AG04450 (cell line): ENCODE results near the gene TRPM3. TPM values are rescaled to one million over a fixed set of nuclear protein-coding genes. Genes with fewer than 3 reads are reported as not detected.

ENCODE experiments used
- CTCF ChIA-PET: fragments of 300-600, 350-600 bp; formaldehyde crosslinking; extraction: SDS; loops from one replicate; lab custom pipeline; 2022; ENCODE audit warnings: antibody characterized with exemption, inconsistent platforms; lab: Charles Lee
- POLR2A ChIA-PET: fragments of 350-600 bp; formaldehyde crosslinking; extraction: SDS; loops from one replicate; lab custom pipeline; 2021; ENCODE audit warnings: antibody characterized with exemption, inconsistent platforms; lab: Yijun Ruan, JAX
- DNase-seq: peaks from one replicate; pipeline ENCODE4 v3.0.0-alpha.2; 2011; ENCODE audit warnings: low read depth, low spot score
- H3K27ac ChIP-seq: one replicate; pipeline ENCODE4 v1.5.1; 2012; ENCODE audit warnings: low read depth, low read length, control low read depth
- H3K27me3 ChIP-seq: one replicate; pipeline ENCODE4 v1.6.0; 2012; ENCODE audit warnings: low read length; ENCODE audit not compliant: control insufficient read depth, insufficient read depth
- H3K4me3 ChIP-seq: 2 replicates; pipeline ENCODE4 v1.5.1; 2011; ENCODE audit warnings: mild to moderate bottlenecking, low read depth, low read length, control low read depth
- H3K9me3 ChIP-seq: 2 replicates; pipeline ENCODE4 v1.5.1; 2012; ENCODE audit warnings: low read length; ENCODE audit not compliant: control insufficient read depth, insufficient read depth
- polyA plus RNA-seq: library from polyadenylated mRNA; depleted of rRNA; stranded (reverse); fragments of >200 nt; gene quantifications from 2 replicates; pipeline ENCODE4 v1.2.3, GENCODE V29; 2011
- TF ChIP-seq, protein P1 (sequence below): IDR thresholded peaks from 2 replicates; pipeline ENCODE4 v1.5.1; 2011; ENCODE audit warnings: low read depth, low read length, control low read depth, inconsistent platforms

The TRPM3 gene
- polyA plus RNA-seq, 1 experiment = 0.01 TPM

- Histone ChIP-seq H3K27me3 (no peaks in the 10 kb centered on the region), H3K9me3 (no peaks in the 10 kb centered on the region; the same call in 1 of the 2 replicates), H3K27ac (no peak overlapping the region), H3K4me3 (no peak overlapping the region)
- DNase-seq = no peak
- TF ChIP-seq, protein P1, sequence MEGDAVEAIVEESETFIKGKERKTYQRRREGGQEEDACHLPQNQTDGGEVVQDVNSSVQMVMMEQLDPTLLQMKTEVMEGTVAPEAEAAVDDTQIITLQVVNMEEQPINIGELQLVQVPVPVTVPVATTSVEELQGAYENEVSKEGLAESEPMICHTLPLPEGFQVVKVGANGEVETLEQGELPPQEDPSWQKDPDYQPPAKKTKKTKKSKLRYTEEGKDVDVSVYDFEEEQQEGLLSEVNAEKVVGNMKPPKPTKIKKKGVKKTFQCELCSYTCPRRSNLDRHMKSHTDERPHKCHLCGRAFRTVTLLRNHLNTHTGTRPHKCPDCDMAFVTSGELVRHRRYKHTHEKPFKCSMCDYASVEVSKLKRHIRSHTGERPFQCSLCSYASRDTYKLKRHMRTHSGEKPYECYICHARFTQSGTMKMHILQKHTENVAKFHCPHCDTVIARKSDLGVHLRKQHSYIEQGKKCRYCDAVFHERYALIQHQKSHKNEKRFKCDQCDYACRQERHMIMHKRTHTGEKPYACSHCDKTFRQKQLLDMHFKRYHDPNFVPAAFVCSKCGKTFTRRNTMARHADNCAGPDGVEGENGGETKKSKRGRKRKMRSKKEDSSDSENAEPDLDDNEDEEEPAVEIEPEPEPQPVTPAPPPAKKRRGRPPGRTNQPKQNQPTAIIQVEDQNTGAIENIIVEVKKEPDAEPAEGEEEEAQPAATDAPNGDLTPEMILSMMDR = no peak
- CTCF ChIA-PET = no interaction called here
- POLR2A ChIA-PET = no interaction called here
These were observed 592.0 kb downstream of the TRPM3 start for GRCh38 chr9:70529377-70529776.

- no peak overlapping the region for H3K4me3 ChIP-seq
- ChIA-PET POLR2A (interaction anchor here (0.5 kb wide), 1 partner anchor 15 kb away, joined by 14 read pairs; no protein-coding TSS in a partner anchor), CTCF (no interaction called here)
- peaks cover 5% of the 10 kb centered on the region for H3K27me3 ChIP-seq
- H3K9me3 ChIP-seq = no peaks in the 10 kb centered on the region; the same call in 1 of the 2 replicates
- DNase-seq = no peak
- H3K27ac ChIP-seq = no peak overlapping the region
- TF ChIP-seq, protein P1 = no peak
These were observed 594.5 kb downstream of the TRPM3 start for GRCh38 chr9:70526902-70527301.

- POLR2A ChIA-PET = no interaction called here
These were observed 595.9 kb downstream of the TRPM3 start for GRCh38 chr9:70525519-70525918.

DNA sequence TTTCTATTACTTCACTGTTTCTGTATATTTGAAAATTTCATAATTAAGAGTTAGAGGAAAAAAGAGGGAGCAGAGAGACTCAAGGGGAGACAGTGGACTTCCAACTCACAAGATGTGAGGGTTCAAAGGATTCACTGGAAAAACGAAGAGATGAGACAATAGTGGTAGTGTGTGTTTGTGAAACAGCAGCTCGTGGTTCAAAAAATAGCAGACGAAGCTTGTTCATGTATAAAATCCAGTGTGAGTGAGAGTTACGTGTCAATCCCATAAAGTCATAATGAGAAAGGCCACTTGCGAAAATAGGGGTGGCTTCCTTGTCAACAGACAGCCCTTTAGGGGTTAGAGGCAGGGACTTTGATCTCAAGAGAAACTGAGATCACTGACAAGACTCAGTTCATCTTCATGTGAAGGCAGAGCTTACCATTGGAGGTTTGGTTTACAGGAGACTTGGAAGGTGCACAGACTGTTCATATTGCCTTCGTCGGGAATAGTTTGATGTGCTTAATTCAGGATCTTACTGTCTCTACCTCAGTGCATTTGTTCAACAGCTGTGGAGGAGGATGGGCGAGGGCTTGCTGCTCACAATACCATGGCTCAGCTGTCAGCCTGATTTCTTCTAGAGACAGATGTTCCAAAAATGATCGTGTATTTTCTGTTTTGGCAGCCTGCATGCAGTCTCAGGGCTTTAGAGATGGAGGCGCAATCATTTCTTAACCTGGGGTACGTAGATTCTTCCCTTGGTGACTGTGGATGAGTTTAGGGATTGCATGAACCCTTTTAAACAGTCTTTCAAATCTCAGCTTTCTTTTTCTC, 601.3 kb downstream of the TRPM3 start:
- POLR2A ChIA-PET = no interaction called here

More at GRCh38 chr9:70525519-70525918, 595.9 kb downstream of the TRPM3 start:
- H3K27ac ChIP-seq = no peak overlapping the region
- no peak for DNase-seq
- H3K9me3 ChIP-seq = no peaks in the 10 kb centered on the region; the same call in 1 of the 2 replicates
- peaks cover 5% of the 10 kb centered on the region for H3K27me3 ChIP-seq
- TF ChIP-seq, protein P1 = no peak
- H3K4me3 ChIP-seq = no peak overlapping the region
- CTCF ChIA-PET = no interaction called here

More for the DNA sequence above, 601.3 kb downstream of the TRPM3 start:
- Histone ChIP-seq H3K27me3 (peaks cover 5% of the 10 kb centered on the region), H3K4me3 (no peak overlapping the region), H3K9me3 (no peaks in the 10 kb centered on the region; the same call in 1 of the 2 replicates), H3K27ac (no peak overlapping the region)
- CTCF ChIA-PET = interaction anchor here (0.7 to 1.4 kb wide), 3 partner anchors 10 to 82 kb away, joined by 3 to 5 read pairs (median 3); no protein-coding TSS in a partner anchor
- no peak for DNase-seq
- TF ChIP-seq, protein P1 = no peak
